DMS 273 treated with DMSO at 0.1 percent for 48 hours (cell line): ENCODE measurements around the gene STARD7.
"Not testable (repeated sequence)": the region's sequence is repeated elsewhere in the genome, so short reads cannot be mapped to it uniquely, and the experiment has no call there.

Experiments
- DNase-seq: peaks from one replicate; lab custom pipeline; 2025; lab: John Stamatoyannopoulos, UW

The STARD7 gene

GRCh38 chr2:96163415-96163767 is 45.2 kb downstream of the STARD7 start:
- DNase-seq, result no peak

DNA sequence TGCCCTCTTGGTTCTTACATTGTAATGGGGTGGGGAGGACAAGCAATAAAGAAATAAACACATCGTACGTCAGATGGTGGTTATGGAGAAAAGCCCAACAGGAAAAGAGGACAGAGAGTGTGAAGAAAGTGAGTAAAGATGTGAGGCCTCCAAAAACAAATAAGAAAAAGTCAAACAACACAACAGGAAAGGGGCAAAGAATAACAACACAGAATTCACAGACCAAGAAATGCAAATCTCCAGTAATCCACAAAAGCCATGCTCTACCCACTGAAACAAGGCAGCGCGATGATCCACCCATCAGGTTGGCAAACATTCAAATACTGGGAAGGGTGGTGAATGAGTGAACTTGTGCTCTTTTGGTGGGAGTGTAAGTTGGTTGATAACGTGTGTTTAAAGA is 46.7 kb downstream of the STARD7 start:
- DNase-seq, result no peak

GRCh38 chr2:96160366-96160765 is 48.3 kb downstream of the STARD7 start:
- not testable (repeated sequence) for DNase-seq

- DNase-seq, result no peak
Measured at GRCh38 chr2:96159084-96159830, 49.4 kb downstream of the STARD7 start.

GRCh38 chr2:96158554-96158940 is 50.1 kb downstream of the STARD7 start:
- no peak for DNase-seq

- no peak for DNase-seq
Measured at GRCh38 chr2:96157649-96158553, 50.7 kb downstream of the STARD7 start.

GRCh38 chr2:96156926-96157648 is 51.5 kb downstream of the STARD7 start:
- DNase-seq, result no peak

DNA sequence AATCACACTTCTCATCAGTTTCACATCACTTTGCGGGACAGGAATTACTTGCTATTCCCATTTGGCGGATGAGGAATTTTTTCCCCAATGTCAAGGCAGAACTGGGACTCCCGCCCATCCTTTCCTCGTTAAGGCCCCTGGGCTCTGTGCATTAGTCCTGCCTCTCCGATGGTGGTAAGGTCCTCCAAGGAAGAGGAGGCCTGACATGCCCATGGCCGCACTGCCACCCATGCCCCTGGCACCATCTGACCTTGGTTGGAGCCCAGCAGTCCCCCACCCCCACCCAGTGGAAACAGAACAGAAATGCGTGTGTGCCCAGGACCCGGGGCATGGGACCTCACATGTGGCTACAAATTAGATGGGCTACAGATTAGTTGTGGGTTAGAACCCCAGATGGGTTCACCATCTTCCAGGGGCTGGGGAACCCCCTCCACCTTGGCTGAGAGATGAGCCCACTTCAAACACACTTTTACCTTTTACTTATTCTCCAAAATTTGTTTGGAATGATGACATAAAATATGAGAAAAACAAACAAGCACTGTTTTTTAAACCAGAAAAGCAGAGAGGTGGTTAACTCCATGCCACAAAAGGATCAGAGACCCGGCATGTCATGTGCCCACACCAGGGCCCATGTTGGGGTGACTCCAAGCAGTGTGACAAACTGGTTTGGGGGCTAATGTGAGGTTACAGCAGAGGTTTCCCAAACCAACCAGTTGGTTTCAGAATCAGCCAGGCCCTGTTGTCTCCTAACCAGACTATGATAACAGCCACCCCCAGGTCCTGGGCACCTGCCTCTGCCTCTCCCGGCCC is 52.4 kb downstream of the STARD7 start:
- DNase-seq, result no peak

- DNase-seq, result no peak
Measured at GRCh38 chr2:96154506-96155380, 53.9 kb downstream of the STARD7 start.

GRCh38 chr2:96153991-96154431 is 54.6 kb downstream of the STARD7 start:
- no peak for DNase-seq

DNA sequence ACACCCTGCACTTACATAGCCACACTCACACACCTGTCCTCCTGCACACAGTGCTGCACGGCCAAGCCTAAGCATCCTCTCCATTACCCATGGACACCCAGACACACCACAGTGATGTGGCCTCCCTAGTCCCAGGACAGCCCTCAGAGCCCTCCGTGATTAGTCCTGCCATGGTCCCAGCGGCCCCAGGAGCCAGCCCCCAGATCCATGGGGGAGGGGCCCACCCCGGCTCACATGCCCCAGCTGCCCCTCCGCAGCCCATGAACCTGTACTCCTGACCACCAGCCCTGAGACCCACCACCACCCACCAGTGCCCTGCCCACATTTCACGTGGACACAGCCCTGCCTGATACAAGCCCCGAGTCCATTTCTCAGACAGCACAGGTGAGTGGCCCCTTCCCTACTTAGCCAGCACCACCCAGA is 55.3 kb downstream of the STARD7 start:
- DNase-seq, result no peak

- DNase-seq, result peak; percentile 24
Measured at GRCh38 chr2:96152304-96153161, 56.1 kb downstream of the STARD7 start.

- DNase-seq, result no peak
Measured at GRCh38 chr2:96151595-96152303, 56.9 kb downstream of the STARD7 start.

- DNase-seq, result no peak
Measured at GRCh38 chr2:96150791-96151594, 57.6 kb downstream of the STARD7 start.

GRCh38 chr2:96150007-96150640 is 58.5 kb downstream of the STARD7 start:
- DNase-seq, result no peak

GRCh38 chr2:96148410-96149217 is 60.0 kb downstream of the STARD7 start:
- DNase-seq, result peak; percentile 89
